ENCODE data around the gene VSTM1. TPM values are rescaled to one million over a fixed set of nuclear protein-coding genes. Genes with fewer than 3 reads are reported as not detected.
"Not testable (repeated sequence)": the region's sequence is repeated elsewhere in the genome, so short reads cannot be mapped to it uniquely, and the experiment has no call there.

The VSTM1 gene
- total RNA-seq, 1 donor from 2014 or later = 0.76 TPM

DNA sequence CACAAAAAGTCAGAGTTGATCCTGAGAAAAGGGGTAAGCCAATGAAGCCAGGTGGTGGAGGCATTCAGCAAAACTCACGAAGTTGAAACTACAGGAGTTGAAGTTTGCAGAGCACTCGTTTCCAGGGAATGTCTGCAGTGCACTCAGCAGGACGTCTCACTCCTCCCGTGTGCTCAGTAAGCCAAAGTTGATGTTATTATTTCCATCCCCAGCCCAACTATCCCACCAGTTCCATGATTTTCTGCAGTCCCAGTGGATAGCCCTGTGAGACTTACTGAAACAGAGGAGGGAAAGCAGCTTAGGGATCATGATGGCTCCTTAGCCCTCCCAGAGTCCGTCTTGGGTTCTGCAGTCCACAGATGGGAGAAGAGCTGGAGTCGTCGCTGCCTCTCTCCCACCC, 17.3 kb upstream of the VSTM1 start, which contains the start of gene TARM1:
TSS of gene TARM1 (minus strand) at position 334 of the 400 bp plus-strand sequence. CDS start at position 309, 25 bp downstream.
- DNase-seq (ENCODE audit: low spot score) (no peak), ATAC-seq (no peak)
- intact Hi-C loops (cut with DNase I) = no loop called here

DNA sequence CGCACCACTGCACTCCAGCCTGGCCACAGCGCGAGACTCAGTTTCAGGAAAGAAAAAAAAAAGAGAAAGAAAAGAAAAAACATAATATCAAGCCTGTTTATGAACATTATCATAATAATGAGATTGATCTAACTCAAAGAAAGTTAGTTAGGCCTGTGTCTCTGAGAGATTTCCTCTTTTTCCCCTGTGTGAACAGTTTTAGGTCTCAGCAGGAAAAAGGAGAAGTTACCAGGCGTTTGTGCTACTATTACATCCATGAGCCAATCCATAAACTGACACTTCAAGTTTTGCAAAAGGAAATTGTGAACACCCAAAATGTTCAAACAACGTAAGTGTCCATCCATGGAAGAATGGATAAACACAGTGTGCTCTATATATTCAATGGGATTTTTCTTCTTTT, 13.6 kb upstream of the VSTM1 start:
- no peak for ATAC-seq
- intact Hi-C loops (cut with DNase I) = no loop called here
- no peak for DNase-seq (ENCODE audit: low spot score)

DNA sequence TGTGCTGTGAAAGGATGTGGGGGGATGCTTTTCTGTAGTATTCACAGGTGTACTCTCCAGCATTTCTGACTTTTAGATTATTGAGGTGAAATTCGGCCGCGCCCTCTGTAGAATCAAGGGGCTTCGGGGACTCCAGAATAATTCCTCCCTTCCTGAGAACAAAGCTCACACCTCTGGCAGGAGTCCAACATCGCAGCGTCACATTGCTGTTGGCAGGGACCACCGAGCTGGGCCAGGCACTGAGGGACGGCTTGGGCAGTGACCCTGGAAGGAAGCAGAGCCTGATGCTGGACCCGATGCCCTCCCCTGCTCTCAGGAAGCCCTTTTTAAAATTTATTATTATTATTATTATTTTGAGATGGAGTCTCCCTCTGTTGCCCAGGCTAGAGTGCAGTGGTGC, 11.2 kb upstream of the VSTM1 start:
- intact Hi-C loops (cut with DNase I) = no loop called here
- ATAC-seq = no peak
- no peak for DNase-seq (ENCODE audit: low spot score)

DNA sequence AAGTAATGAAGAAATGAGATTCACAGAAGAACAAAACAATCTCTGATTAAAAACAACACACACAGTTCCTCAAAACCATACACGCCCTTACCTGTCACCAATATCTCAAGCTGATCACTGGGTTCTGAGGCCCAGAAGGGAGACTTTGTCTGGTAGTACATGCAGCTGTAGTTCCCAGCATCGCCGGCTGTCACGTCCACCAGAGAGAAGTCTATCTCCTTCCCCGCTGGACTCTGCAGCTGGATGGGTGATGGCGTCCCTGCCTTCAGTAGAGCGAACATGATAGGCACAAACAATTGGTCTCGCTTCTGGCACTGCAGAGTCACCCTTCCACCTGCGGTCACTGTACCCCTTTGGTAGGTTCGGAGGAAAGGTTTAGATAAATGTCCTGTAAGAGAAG, 10.1 kb upstream of the VSTM1 start:
- intact Hi-C loops (cut with DNase I) = no loop called here
- no peak for ATAC-seq
- DNase-seq (ENCODE audit: low spot score) = no peak

DNA sequence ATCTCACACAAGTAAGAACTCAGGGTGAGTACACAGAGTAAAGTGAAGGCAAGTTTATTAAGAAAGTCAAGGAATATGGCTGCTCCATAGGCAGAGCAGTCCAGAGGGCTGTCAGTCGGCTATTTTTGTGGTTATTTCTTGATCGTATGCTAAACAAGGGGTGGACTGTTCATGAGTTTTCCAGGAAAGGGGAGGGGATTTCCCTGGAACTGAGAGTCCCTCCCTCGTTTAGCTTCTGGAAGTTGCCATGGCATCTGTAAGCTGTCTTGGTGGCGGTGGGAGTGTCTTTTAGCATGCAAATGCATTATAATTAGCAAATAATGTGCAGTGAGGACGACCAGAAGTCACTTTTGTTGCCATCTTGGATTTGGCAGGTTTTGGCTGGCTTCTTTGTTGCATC, 5.8 kb upstream of the VSTM1 start:
- no peak for ATAC-seq
- intact Hi-C loops (cut with DNase I) = no loop called here
- no peak for DNase-seq (ENCODE audit: low spot score)

DNA sequence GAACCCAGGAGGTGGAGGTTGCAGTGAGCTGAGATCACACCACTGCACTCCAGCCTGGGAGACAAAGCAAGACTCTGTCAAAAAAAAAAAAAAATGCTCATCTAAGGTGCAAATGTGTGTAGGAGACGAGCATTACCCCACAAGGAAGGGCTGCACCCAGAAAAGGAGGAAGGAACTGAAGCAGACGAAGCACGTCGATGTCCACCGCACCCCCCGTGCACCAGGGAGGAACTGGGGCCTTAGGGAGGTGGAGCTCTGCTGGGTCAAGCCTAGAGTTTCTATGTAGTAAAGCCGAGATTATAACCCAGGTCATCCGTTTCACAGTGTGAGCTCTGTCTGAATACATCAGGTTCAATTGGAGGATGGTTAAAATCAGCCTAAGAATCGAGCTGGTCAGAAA, 1.1 kb downstream of the VSTM1 start:
- no peak for ATAC-seq
- intact Hi-C loops (cut with DNase I) = no loop called here
- DNase-seq (ENCODE audit: low spot score) = no peak

DNA sequence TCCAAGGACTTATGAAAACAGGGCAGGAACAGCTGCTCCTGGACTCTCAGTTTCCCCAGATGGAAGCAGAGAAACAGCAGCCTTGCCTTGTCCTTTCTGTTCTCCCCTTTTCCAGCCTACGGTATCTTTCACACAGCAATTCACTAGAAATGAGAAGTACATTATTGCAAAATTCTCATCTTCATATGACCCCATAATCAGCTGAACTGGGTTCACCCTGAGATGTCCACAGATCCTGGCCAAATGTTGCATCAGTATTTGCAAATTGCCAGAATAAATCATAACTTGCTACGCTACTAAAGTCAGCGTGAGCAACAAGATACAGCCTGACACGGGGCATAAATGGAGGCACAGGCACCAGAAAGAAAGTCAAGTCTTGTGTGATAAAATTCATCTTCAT, 16.1 kb downstream of the VSTM1 start:
- DNase-seq (ENCODE audit: low spot score) = no peak
- intact Hi-C loops (cut with DNase I) = no loop called here

DNA sequence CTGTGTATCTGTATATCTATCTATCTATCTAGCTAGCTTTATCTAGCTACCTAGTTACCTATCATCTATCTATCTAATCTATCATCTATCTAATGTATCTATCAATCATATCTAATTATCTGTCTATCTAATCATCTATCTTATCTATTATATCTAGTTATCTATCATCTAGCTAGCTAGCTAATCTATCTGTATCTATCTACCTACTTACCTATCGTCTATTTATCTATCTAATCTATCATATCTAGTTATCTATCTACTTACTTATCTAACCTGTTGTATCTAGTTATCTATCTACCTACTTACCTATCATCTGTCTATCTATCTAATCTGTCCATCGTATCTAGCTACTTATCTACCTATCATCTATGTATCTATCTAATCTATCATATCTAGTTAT, 17.9 kb downstream of the VSTM1 start:
- ATAC-seq = no peak
- intact Hi-C loops (cut with DNase I) = no loop called here

More for the DNA sequence above, 16.1 kb downstream of the VSTM1 start:
- ATAC-seq = no peak

DNA sequence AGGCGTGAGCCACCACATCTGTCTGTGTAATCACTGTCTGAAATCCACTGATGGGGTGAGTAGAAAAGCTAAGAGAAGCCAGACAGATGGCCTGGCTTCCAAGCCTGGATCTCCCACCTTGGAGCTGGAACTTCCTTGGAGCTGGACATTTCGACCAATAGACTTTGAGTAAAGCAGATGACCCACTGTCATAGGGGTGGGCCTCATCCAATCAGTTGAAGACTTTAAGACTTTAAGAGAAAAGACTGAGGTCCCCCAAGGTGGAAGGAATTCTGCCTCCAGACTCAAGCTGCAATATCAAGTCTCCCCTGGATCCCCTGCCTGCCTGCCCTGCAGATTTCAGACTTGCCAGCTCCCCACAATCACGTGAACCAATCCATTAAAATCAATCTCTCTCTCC, 20.7 kb downstream of the VSTM1 start:
- no peak for DNase-seq (ENCODE audit: low spot score)
- intact Hi-C loops (cut with DNase I) = no loop called here
- ATAC-seq = no peak

More for the DNA sequence above, 17.9 kb downstream of the VSTM1 start:
- no peak for DNase-seq (ENCODE audit: low spot score)

DNA sequence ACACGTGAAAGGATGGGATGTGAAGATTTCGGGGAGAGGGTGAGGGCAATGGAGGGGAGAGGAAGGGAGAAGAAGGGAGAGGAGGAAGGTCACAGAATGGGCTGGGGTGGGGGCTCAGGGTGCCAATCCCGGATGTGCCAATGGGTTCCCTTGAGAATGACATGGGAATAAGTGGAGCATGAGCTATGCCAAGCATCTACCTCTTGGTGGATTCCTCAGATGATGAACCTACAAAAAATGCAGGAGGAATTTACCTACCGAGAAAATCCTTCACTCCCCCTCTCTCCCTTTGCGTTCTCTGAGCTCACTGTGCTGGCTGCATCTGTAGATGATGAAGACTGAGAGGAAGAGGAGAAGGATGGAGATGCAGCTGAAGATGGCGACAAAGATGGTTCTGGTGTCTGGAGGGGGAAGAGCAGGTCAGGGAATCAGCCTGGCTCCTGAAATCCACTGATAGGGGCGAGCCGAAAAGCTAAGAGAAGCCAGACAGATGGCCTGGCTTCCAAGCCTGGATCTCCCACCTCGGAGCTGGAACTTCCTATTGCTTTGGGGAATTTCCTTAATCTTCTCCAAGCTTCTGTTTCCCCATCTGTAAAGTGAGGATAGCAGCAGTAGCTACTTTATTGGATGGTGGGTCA, 21.6 kb downstream of the VSTM1 start:
- DNase-seq (ENCODE audit: low spot score) = no peak
- ATAC-seq = no peak
- intact Hi-C loops (cut with DNase I) = no loop called here

DNA sequence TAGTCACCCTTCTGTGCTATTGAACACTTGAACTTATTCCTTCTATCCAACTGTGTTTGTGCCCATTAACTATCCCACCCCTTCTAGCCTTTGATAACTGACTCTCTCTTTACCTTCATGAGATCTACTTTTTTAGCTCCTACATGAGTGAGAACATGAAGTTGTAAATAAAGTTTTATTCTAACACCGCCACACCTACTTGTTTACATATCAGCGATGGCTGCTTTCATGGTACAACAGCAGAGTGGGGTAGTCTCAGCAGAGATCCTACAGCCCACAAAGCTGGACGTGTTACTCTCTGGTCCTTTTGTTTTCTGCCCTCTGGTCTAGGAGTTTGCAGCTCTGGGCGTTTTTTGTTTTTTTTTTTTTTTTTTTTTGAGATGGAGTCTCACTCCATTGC, 23.7 kb downstream of the VSTM1 start:
- DNase-seq (ENCODE audit: low spot score) (no peak), ATAC-seq (no peak)
- intact Hi-C loops (cut with DNase I) = no loop called here

DNA sequence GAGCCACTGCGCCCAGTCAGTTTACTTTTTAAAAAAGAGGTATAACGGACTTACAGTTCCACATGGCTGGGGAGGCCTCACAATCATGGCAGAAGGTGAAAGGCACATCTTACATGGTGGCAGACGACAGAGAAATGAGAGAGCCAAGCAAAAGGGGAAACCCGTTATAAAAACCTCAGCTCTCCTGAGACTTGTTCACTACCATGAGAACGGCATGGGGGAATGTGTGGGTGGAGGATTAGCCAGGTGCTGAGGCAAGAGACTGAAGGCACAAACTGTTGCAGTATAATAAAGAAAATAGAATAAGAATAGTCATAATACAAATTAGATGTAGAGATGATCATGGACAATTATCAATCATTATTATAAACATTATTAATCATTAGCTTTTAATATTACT, 27.2 kb downstream of the VSTM1 start:
- intact Hi-C loops (cut with DNase I) = loop anchor here (5.0 kb wide), 1 partner anchor 1501 kb away; the partner anchor contains the start of gene SBK2
- DNase-seq (ENCODE audit: low spot score); ATAC-seq: not testable (repeated sequence)

DNA sequence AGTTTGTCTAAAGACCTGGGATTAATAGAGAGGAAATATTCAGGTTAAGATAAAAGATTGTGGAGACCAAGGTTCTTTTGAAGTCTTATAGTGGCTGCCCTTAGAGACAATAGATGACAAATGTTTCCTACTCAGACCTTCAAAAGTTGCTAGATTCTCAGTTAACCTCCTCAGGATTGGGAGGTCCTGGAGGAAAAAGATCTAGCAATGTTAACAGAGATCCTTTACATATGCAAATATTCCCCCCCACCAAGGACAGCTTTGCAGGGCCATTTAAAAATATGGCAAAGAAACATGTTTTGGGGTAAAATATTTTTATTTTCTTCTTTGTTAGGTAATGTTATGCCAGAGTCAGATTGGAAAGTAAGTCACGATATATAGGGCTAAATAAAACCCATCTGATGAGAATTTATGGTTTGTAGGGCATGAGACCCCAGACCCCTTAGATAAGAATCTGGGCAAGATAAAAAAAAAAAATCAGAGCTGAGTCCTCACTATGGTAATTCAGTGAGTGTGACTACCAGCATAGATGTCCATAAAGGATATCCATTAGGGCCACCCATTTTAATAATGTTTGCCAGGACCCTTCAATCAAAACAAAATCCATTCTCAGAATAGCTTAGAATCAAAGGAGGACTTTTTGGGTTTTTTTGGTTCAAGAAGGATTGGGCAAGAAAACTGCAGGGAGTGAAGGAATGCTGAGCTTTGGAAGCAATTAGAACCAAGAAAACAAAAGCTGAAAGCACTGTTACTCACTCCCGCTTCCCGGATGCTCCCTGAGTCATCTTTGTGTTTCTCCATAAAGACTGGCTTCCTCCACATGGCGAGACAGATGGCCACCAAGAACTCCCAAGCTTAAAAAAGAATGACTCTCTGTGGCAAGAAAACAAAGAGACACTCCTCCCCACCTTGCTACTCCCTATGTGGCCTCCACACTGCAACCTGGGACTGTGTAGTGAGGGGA, 28.2 kb downstream of the VSTM1 start:
- ATAC-seq = no peak
- no peak for DNase-seq (ENCODE audit: low spot score)
- intact Hi-C loops (cut with DNase I) = loop anchor here (5.0 kb wide), 1 partner anchor 1502 kb away; the partner anchor contains the start of gene SBK2

DNA sequence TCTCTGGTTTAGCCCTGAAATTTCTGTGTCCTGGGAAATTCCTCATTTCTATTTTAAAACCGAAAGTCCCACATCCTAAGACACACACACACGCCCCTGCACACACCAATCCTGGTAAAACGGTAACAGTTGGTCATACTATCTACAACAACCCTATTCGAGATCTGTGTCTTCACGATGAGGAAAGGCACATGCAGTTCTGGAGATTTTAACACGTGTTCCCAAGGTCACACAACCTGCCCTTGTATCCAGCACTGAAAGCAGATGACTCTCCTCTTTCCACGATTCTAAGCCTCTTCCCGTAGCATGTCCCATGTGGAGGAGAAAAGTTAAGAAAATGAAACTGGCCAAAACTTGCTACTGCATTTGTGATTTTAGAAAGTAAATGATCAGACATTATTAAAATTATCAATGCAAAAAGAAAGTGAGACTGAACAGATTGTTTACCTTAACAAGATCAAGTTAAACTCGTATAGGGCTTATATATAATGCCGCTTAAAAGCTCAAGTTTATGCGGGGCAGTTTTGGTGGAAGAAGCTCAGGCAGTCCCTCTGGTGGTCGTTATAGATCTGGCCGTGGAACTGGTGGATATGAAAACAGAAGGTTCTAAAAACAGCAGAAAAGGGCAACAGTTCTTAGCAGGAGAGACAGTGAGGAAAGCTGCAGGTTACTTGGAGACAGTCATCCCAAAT, 32.7 kb downstream of the VSTM1 start:
- DNase-seq (ENCODE audit: low spot score) (no peak), ATAC-seq (no peak)
- intact Hi-C loops (cut with DNase I) = no loop called here

DNA sequence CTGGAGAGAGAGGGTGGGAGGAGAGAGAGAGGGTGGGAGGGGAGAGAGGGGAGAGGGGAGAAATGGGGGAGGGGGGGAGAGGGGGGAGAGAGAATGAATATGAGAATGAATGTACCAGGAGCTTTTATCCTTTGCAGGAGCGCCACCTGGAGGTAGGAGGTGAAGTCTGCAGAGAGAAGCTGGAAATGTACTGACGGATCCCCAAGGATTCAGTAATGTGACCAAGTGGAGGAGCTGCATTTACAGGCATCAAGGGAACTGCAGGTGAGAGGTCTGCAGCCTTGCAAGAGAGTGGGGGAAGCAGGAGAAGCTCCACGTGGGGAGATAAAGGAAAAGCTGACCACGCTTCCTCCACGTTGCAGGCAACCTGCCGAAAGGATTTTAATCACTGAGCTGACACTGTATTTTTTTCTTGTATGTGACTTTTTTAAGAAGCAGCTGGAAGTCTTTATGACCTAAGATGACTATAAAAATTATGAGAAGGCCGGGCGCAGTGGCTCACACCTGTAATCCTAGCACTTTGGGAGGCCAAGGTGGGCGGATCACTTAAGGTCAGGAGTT, 33.7 kb downstream of the VSTM1 start:
- intact Hi-C loops (cut with DNase I) = no loop called here
- ATAC-seq = no peak
- peak; percentile 63 for DNase-seq (ENCODE audit: low spot score)

DNA sequence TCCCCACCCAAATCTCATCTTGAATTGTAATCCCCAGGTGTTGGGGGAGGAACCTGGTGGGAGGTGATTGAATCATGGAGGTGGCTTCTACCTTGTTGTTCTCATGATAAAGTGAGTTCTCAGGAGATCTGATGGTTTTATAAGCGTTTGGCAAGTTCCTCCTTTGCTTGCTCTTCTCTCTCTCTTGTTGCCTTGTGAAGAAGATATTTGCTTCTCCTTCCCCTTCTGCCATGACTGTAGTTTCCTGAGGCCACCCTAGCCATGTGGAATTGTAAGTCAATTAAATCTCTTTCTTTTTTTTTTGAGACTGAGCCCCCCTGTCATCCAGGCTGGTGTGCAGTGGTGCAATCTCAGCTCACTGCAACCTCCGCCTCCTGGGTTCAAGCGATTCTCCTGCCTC, 34.4 kb downstream of the VSTM1 start:
- intact Hi-C loops (cut with DNase I) = no loop called here
- DNase-seq (ENCODE audit: low spot score) = no peak
- no peak for ATAC-seq

DNA sequence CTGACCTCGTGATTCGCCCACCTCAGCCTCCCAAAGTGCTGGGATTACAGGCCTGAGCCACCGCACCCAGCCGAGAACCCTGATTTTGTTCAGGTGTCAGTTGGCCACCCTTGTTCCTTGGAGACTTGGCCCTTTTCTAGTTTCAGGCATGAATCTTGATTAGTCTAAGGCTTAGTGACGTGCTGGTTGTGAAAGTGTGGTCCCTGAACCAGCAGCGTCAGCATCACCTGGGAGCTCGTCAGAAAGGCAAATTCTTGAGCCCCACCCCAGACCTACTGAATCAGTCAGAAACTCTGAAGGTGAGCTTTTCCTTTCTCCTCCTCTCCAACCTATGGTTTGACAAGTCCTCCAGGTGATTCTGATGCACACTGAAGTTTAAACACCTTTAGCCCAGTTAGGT, 37.0 kb downstream of the VSTM1 start:
- no peak for ATAC-seq
- no peak for DNase-seq (ENCODE audit: low spot score)
- intact Hi-C loops (cut with DNase I) = no loop called here

DNA sequence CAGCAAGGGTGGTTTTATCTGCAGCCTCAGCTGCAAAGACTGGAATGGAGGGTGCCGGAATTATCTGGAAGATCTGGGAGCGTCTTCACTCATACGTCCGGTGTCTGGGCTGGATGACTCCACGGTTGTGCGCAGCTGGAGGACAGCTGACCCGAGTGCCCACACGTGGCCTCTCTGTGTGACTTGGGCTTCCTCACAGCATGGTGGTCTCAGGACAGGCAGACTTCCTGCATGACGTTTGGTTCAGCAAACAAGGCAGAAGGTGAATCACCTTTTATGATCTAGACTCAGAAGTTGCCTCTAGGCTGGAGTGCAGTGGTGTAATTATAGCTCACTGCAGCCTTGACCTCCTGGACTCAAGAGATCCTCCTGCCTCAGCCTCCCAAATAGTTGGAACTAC, 39.0 kb downstream of the VSTM1 start:
- DNase-seq (ENCODE audit: low spot score) = no peak
- intact Hi-C loops (cut with DNase I) = loop anchor here (5.0 kb wide), 1 partner anchor 182 kb away; no protein-coding TSS in a partner anchor
- ATAC-seq = no peak

DNA sequence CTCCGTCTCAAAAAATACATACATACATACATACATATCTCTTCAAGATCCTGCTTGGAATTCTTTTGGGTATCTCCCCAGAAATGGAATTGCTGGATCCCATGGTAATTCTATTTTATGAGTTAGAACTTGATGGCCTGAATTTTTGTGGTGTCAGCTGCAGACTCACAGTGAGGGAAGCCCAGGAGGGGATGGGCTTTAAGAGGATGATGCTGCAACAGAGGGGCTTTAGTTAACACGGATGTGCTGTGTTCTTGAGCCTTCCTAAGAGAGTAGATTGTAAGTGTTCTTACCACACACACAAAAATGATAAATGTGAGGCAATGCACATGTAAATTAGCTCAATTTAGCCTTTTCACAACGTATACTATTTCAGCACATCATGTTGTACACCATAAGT, 40.5 kb downstream of the VSTM1 start:
- ATAC-seq (no peak), DNase-seq (ENCODE audit: low spot score) (no peak)
- intact Hi-C loops (cut with DNase I) = loop anchor here (5.0 kb wide), 1 partner anchor 181 kb away; no protein-coding TSS in a partner anchor
